CD14-positive monocyte (primary cell): ENCODE results near the gene AMPD3. TPM values are rescaled to one million over a fixed set of nuclear protein-coding genes. Genes with fewer than 3 reads are reported as not detected.

ENCODE experiments used
- DNase-seq, 3 donors: peaks; one replicate each; pipeline ENCODE4 v3.0.0-alpha.2; 2011 to 2022
- H2AFZ ChIP-seq: 2 replicates; pipeline ENCODE4 v1.6.0; 2012; ENCODE audit warnings: mild to moderate bottlenecking, low read depth, low read length, inconsistent platforms; ENCODE audit not compliant: insufficient read depth, poor library complexity, severe bottlenecking
- H3K27ac ChIP-seq, 2 donors: 1 replicate in 1 of 2; 2 replicates in 1 of 2; pipeline ENCODE4 v1.5.1; 2012 to 2013; ENCODE audit warnings: low read length in 2 of 2, control low read depth in 1 of 2, inconsistent platforms in 1 of 2, low read depth in 1 of 2, mild to moderate bottlenecking in 1 of 2
- H3K27me3 ChIP-seq, 2 donors: one replicate each; pipeline versions ENCODE4 v1.6.0 to v1.6.1; 2011 to 2013; ENCODE audit warnings: low read length in 2 of 2; ENCODE audit not compliant: control insufficient read depth in 2 of 2, insufficient read depth in 2 of 2
- H3K36me3 ChIP-seq, 2 donors: replicated peaks in 1 of 2; 1 replicate in 1 of 2; 2 replicates in 1 of 2; pipeline versions ENCODE4 v1.5.1 to v1.6.1; 2012 to 2013; ENCODE audit warnings: low read length in 2 of 2, control low read depth in 1 of 2, inconsistent platforms in 1 of 2, mild to moderate bottlenecking in 1 of 2; ENCODE audit not compliant: insufficient read depth in 2 of 2, control insufficient read depth in 1 of 2
- H3K4me1 ChIP-seq, 2 donors: 1 replicate in 1 of 2; 2 replicates in 1 of 2; pipeline versions ENCODE4 v1.5.1 to v1.6.1; 2012 to 2013; ENCODE audit warnings: low read length in 2 of 2, control low read depth in 1 of 2, inconsistent platforms in 1 of 2, mild to moderate bottlenecking in 1 of 2, moderate library complexity in 1 of 2; ENCODE audit not compliant: insufficient read depth in 2 of 2, control insufficient read depth in 1 of 2
- H3K4me2 ChIP-seq: replicated peaks from 2 replicates; pipeline ENCODE3; 2012; ENCODE audit warnings: low read length, moderate library complexity, mild to moderate bottlenecking; ENCODE audit not compliant: poor library complexity, severe bottlenecking; ENCODE audit errors: extremely low read depth
- H3K4me3 ChIP-seq, 3 experiments: fragments of 200-600 bp in 1 of 3; sonication (generic) in 1 of 3; replicated peaks in 1 of 3; 1 replicate in 2 of 3; 2 replicates in 1 of 3; pipeline ENCODE4 v1.5.1; 2011 to 2013; ENCODE audit warnings: low read length in 3 of 3, mild to moderate bottlenecking in 3 of 3, control low read depth in 2 of 3, low read depth in 2 of 3, inconsistent platforms in 1 of 3, moderate library complexity in 1 of 3
- H3K79me2 ChIP-seq: 2 replicates; pipeline ENCODE4 v1.6.0; 2012; ENCODE audit warnings: mild to moderate bottlenecking, control low read depth, inconsistent platforms, low read length, moderate library complexity; ENCODE audit not compliant: insufficient read depth
- H3K9ac ChIP-seq: 2 replicates; pipeline ENCODE4 v1.6.0; 2017; ENCODE audit warnings: low read length, mild to moderate bottlenecking; ENCODE audit not compliant: insufficient read depth, poor library complexity, severe bottlenecking
- H3K9me3 ChIP-seq, 2 donors: replicated peaks in 1 of 2; 1 replicate in 1 of 2; 2 replicates in 1 of 2; pipeline versions ENCODE4 v1.5.1 to v1.6.1; 2012 to 2013; ENCODE audit warnings: low read length in 2 of 2, control low read depth in 1 of 2; ENCODE audit not compliant: control insufficient read depth in 1 of 2, insufficient read depth in 1 of 2
- H4K20me1 ChIP-seq: 2 replicates; pipeline ENCODE4 v1.6.0; 2012; ENCODE audit warnings: mild to moderate bottlenecking, low read length, control low read depth, moderate library complexity; ENCODE audit not compliant: insufficient read depth
- H3K27ac Mint-ChIP-seq, 7 donors: one replicate each; pipeline ENCODE4 v1.8.0; 2020; ENCODE audit warnings: mild to moderate bottlenecking in 7 of 7, mixed read lengths in 7 of 7, moderate library complexity in 6 of 7, inconsistent platforms in 2 of 7
- H3K27me3 Mint-ChIP-seq, 3 donors: one replicate each; pipeline ENCODE4 v1.8.0; 2021 to 2022; ENCODE audit warnings: low read depth in 3 of 3, mild to moderate bottlenecking in 3 of 3, mixed read lengths in 3 of 3, moderate library complexity in 3 of 3, inconsistent platforms in 1 of 3
- H3K36me3 Mint-ChIP-seq, 2 donors: one replicate each; pipeline ENCODE4 v1.8.0; 2020; ENCODE audit warnings: mixed read lengths in 2 of 2, inconsistent platforms in 1 of 2, mild to moderate bottlenecking in 1 of 2
- H3K4me1 Mint-ChIP-seq: one replicate; pipeline ENCODE4 v1.8.0; 2020; ENCODE audit warnings: mild to moderate bottlenecking, mixed read lengths
- H3K4me3 Mint-ChIP-seq, 2 donors: one replicate each; pipeline ENCODE4 v1.8.0; 2020; ENCODE audit warnings: mild to moderate bottlenecking in 2 of 2, mixed read lengths in 2 of 2, moderate library complexity in 1 of 2
- H3K9me3 Mint-ChIP-seq, 7 donors: one replicate each; pipeline ENCODE4 v1.8.0; 2020 to 2022; ENCODE audit warnings: mixed read lengths in 7 of 7, mild to moderate bottlenecking in 6 of 7, moderate library complexity in 6 of 7, inconsistent platforms in 2 of 7
- CTCF ChIP-seq: fragments of 200-600 bp; IDR thresholded peaks from one replicate; pipeline ENCODE4 v1.8.0; 2022; ENCODE audit warnings: antibody characterized with exemption, mild to moderate bottlenecking
- WGBS: methylation state at CpG from one replicate; pipeline ENCODE4 v1.1.5; 2013; ENCODE audit warnings: missing lambda C conversion rate; ENCODE audit not compliant: insufficient coverage; 5-methylcytosine and 5-hydroxymethylcytosine counted together
- intact Hi-C, 2 donors: fragments of 100-400 bp; cut with micrococcal nuclease; formaldehyde crosslinking; loops; one replicate each; pipeline versions ENCODE4 v1.15.0 to v1.15.1; 2023
- polyA plus RNA-seq, 3 donors: library from polyadenylated mRNA; depleted of rRNA in 1 of 3; unstranded in 2 of 3; stranded (reverse) in 1 of 3; fragments of 300-500 nt in 2 of 3; fragments of >200 nt in 1 of 3; fragmentation: Illumina TruSeq in 2 of 3; gene quantifications; 1 replicate in 2 of 3; 2 replicates in 1 of 3; pipeline ENCODE4 v1.2.3, GENCODE V29; 2012 to 2021

The AMPD3 gene
- polyA plus RNA-seq, 3 donors, result 10.5 to 24.3 (median 14.3) TPM

GRCh38 chr11:10414659-10415058 lies 40.4 kb upstream of the AMPD3 start:
- H3K27ac Mint-ChIP-seq, result peak overlapping the region; percentile 65 to 96 (median 92)
- Histone ChIP-seq H4K20me1 (no peaks in the 10 kb centered on the region), H3K9ac (peak overlapping the region; percentile 16), H3K4me2 (peak overlapping the region; percentile 57), H3K4me3 (peak overlapping the region in 1 of 3 experiments; percentile 47), H3K4me1 (peaks cover 34% of the 10 kb centered on the region in 2 donors), H3K27ac (peak overlapping the region; percentile 43 to 69), H3K36me3 (no peaks in the 10 kb centered on the region), H3K27me3 (no peaks in the 10 kb centered on the region), H2AFZ (peak overlapping the region; percentile 64), H3K79me2 (no peaks in the 10 kb centered on the region), H3K9me3 (no peaks in the 10 kb centered on the region)
- peaks cover 0 to 2% (median 0%) of the 10 kb centered on the region in 7 donors for H3K9me3 Mint-ChIP-seq
- peaks cover 0 to 4% (median 2%) of the 10 kb centered on the region in 3 donors for H3K27me3 Mint-ChIP-seq
- intact Hi-C loops, result loop anchor here (5.0 kb wide), 2 partner anchors 43 to 318 kb away; partner anchors contain the start of gene AMPD3 (in 2 of the 2)
- WGBS, result 3% methylated on average over 4 of the region's 10 CpGs
- H3K4me1 Mint-ChIP-seq, result peaks cover 53% of the 10 kb centered on the region
- DNase-seq, result peak; percentile 62 to 72 (median 69)
- peak overlapping the region; percentile 71 to 89 for H3K4me3 Mint-ChIP-seq
- no peaks in the 10 kb centered on the region for H3K36me3 Mint-ChIP-seq
- TF ChIP-seq CTCF, result no peak

- no peak overlapping the region for H3K4me3 Mint-ChIP-seq
- Histone ChIP-seq H3K4me2 (no peak overlapping the region), H3K27me3 (no peaks in the 10 kb centered on the region), H3K9me3 (no peaks in the 10 kb centered on the region), H4K20me1 (no peaks in the 10 kb centered on the region), H3K79me2 (no peaks in the 10 kb centered on the region), H3K9ac (no peak overlapping the region), H2AFZ (no peak overlapping the region), H3K4me1 (peaks cover 31 to 32% of the 10 kb centered on the region in 2 donors), H3K4me3 (no peak overlapping the region), H3K36me3 (no peaks in the 10 kb centered on the region), H3K27ac (no peak overlapping the region)
- H3K36me3 Mint-ChIP-seq, result no peaks in the 10 kb centered on the region
- WGBS, result 100% methylated on average over 2 of the region's 7 CpGs
- no peak for TF ChIP-seq CTCF
- intact Hi-C loops, result loop anchor here in 1 of 2 donors (5.0 kb wide), 1 partner anchor 41 kb away; the partner anchor contains the start of gene AMPD3
- peaks cover 0 to 4% (median 0%) of the 10 kb centered on the region in 3 donors for H3K27me3 Mint-ChIP-seq
- H3K9me3 Mint-ChIP-seq, result peaks cover 0 to 2% (median 0%) of the 10 kb centered on the region in 7 donors
- DNase-seq, result no peak
- peak overlapping the region in 2 of 7 donors; percentile 50 to 61 for H3K27ac Mint-ChIP-seq
- H3K4me1 Mint-ChIP-seq, result peaks cover 48% of the 10 kb centered on the region
Observed at GRCh38 chr11:10415817-10416392, 39.2 kb upstream of the AMPD3 start.
